BLaER1 treated with 17β-estradiol and CSF1 and Interleukin-3, amounts not matched to agents 10 nM and 100 nM (cell line): Measurements from ENCODE around the gene INPP5A.

Source experiments
- H3K27ac ChIP-seq, 11 experiments: shearing (Covaris generic); formaldehyde crosslinking; 2 replicates each; pipeline ENCODE4 v1.8.1; 2022
- H3K27me3 ChIP-seq, 11 experiments: shearing (Covaris generic); formaldehyde crosslinking; 2 replicates each; pipeline ENCODE4 v1.8.1; 2022
- H3K36me3 ChIP-seq, 11 experiments: shearing (Covaris generic); formaldehyde crosslinking; 2 replicates each; pipeline ENCODE4 v1.8.1; 2022
- H3K4me1 ChIP-seq, 10 experiments: shearing (Covaris generic); formaldehyde crosslinking; 2 replicates each; pipeline ENCODE4 v1.8.1; 2022
- H3K4me2 ChIP-seq, 11 experiments: shearing (Covaris generic); formaldehyde crosslinking; 2 replicates each; pipeline ENCODE4 v1.8.1; 2022
- H3K4me3 ChIP-seq, 10 experiments: shearing (Covaris generic); formaldehyde crosslinking; 2 replicates each; pipeline ENCODE4 v1.8.1; 2022
- H3K9ac ChIP-seq, 11 experiments: shearing (Covaris generic); formaldehyde crosslinking; 2 replicates each; pipeline ENCODE4 v1.8.1; 2022
- H3K9me3 ChIP-seq, 11 experiments: shearing (Covaris generic); formaldehyde crosslinking; replicated peaks in 1 of 11; 2 replicates each; pipeline ENCODE4 v1.8.1; 2022
- H4K20me1 ChIP-seq, 11 experiments: shearing (Covaris generic); formaldehyde crosslinking; 2 replicates each; pipeline ENCODE4 v1.8.1; 2022
- Cebpa-rat ChIP-seq, 11 experiments: shearing (Covaris generic); IDR thresholded peaks; 2 replicates each; pipeline ENCODE4 v1.8.1; 2022

Gene INPP5A

DNA sequence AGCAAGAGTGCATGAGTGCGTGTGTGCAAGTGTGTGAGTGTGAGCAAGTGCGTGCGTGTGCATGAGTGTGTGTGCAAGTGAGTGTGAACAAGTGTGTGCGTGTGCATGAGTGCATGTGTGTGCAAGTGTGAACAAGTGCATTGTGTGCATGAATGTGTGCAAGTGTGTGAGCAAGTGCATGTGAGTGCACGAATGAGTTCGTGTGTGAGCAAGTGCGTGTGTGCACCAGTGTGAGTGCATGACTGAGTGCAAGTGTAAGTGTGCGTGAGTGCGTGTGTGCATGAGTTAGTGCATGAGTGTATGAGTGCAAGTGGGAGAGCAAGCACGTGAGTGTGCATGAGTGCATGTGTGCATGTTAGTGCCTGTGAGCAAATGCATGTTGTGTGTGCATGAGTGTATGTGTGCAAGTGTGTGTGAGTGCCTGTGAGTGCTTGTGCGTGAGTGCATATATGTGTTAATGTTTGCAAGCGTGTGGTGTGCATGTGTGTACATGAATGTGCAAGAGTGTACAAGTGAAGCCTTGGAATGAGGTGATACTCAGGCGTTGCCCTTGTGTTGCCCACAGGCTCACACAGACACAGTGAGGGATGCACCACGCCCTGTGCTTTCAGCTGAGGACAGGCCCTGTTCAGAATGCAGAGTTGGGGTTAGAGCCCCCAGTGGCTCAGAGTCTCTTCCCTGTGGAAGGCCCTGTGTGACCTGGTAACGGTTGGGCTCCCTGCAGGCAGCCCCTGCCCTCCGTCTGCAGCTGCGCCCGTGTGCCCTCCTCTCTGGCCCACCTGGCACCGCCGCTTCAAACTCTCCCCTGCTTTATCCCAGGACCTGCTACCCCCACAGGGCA, 151.2 kb downstream of the INPP5A start:
- no peak overlapping the region for H3K9ac ChIP-seq
- no peaks in the 10 kb centered on the region for H3K27me3 ChIP-seq
- peaks cover 22 to 47% (median 28%) of the 10 kb centered on the region in 11 experiments for H3K36me3 ChIP-seq
- TF ChIP-seq Cebpa-rat (IDR thresholded peaks at IDR 0.05) = no peak
- H3K4me2 ChIP-seq = no peak overlapping the region
- H3K4me1 ChIP-seq = peaks cover 17 to 39% (median 24%) of the 10 kb centered on the region in 10 experiments
- no peak overlapping the region for H3K4me3 ChIP-seq
- H3K9me3 ChIP-seq = peaks cover 27 to 43% (median 32%) of the 10 kb centered on the region in 11 experiments
- H4K20me1 ChIP-seq = peaks cover 0 to 65% (median 61%) of the 10 kb centered on the region in 11 experiments; a peak in 19 of 22 replicates
- no peak overlapping the region for H3K27ac ChIP-seq

DNA sequence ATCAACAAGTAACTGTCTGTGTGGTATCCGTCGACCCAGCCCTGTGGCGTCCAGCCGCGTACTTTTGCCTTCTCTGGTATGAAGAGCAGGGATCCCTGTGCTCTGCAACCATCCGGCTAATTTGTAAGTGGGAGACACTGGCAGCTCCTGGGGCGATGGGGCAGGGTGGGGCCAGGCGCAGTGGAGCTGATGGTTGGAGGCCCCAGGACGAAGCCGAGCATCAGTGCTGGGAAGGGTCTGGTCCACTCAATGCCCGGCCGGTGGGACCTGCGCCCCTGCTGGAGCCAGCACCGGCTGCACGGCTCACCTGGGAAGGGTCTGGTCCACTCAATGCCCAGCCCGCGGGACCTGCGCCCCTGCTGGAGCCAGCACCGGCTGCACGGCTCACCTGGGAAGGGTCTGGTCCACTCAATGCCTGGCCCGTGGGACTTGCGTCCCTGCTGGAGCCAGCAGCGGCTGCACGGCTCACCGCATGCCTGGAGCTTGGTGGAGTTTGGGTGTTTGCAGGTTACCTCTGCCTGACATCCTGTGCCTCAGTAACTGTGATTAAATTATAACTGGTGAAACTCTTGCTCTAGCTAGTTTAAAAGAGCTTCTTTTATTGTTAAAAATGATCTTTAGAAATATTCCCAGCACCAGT, 152.3 kb downstream of the INPP5A start:
- Histone ChIP-seq H4K20me1 (peaks cover 0 to 55% (median 50%) of the 10 kb centered on the region in 11 experiments; a peak in 19 of 22 replicates), H3K9ac (no peak overlapping the region), H3K4me1 (peaks cover 8 to 28% (median 14%) of the 10 kb centered on the region in 10 experiments), H3K36me3 (peaks cover 22 to 49% (median 28%) of the 10 kb centered on the region in 11 experiments), H3K27me3 (no peaks in the 10 kb centered on the region), H3K4me2 (no peak overlapping the region), H3K9me3 (peaks cover 27 to 47% (median 34%) of the 10 kb centered on the region in 11 experiments), H3K4me3 (no peak overlapping the region), H3K27ac (no peak overlapping the region)
- no peak for TF ChIP-seq Cebpa-rat (IDR thresholded peaks at IDR 0.05)

DNA sequence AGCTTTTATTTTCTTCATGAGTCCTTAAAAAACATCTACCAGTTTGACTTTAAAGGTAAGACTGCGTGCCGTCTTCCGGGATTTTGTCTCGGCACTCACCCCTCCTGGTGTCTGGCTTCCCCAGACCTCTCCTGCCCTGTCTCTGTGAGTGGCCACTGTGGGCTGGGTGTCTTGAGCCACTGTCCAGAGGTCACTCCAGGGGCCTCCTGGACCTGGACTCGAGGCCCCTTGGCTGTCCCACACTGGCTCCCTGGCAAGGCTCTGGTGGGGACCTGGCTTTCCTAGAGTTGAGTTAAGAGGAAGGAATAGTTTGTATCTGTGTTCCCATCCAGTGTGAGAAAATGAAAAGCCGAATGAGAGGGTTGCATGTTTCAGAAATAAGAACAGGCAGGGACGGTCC, 152.8 kb downstream of the INPP5A start:
- Histone ChIP-seq H3K27ac (no peak overlapping the region), H3K4me2 (no peak overlapping the region), H4K20me1 (peaks cover 0 to 49% (median 45%) of the 10 kb centered on the region in 11 experiments; a peak in 19 of 22 replicates), H3K9me3 (peaks cover 32 to 47% (median 36%) of the 10 kb centered on the region in 11 experiments), H3K4me3 (no peak overlapping the region), H3K27me3 (no peaks in the 10 kb centered on the region), H3K9ac (no peak overlapping the region), H3K36me3 (peaks cover 22 to 49% (median 28%) of the 10 kb centered on the region in 11 experiments), H3K4me1 (peaks cover 3 to 23% (median 8%) of the 10 kb centered on the region in 10 experiments)
- TF ChIP-seq Cebpa-rat (IDR thresholded peaks at IDR 0.05) = no peak

DNA sequence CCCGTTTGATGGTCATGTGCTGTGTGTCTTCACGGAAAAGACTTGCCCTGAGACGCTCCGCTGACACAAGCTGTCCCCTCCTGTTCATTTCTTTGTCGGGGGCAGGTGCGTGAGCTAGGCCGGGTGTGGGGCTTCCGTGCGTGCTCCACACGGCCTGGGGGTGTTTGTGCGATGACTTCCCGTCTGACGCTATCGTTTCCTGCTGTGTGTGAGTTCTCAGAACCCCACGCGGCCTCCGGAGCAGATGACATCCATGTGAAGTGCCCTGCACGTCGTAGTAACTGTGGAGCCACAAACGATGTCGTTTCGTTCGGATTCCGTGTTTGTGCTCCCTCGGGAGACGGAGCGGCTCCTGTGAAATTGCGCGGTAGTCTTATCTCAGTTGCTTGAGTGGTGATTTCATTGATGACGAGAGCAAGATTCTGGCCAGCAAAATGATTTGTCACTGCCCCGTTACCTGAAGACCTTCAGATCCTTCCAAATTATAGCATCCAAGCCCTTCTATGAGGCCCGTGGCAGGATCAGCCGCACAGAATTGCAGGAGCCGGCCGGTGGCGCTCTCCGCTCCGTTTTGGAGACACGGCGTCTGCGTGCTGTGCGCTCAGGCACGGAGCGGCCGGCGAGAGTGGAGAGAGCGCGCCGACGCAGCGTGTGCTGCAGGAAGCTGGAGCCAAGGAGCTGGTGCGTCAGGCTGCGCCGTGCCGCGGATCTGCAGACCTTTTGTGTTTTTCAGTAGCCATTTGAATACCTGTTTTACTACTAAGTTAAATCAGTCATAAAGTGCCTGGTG, 153.4 kb downstream of the INPP5A start:
- Histone ChIP-seq H3K4me3 (no peak overlapping the region), H4K20me1 (peaks cover 0 to 47% (median 42%) of the 10 kb centered on the region in 11 experiments; a peak in 19 of 22 replicates), H3K27ac (no peak overlapping the region), H3K9me3 (peaks cover 33 to 47% (median 37%) of the 10 kb centered on the region in 11 experiments), H3K4me1 (peaks cover 0 to 17% (median 2%) of the 10 kb centered on the region in 10 experiments; a peak in 9 of 20 replicates), H3K27me3 (no peaks in the 10 kb centered on the region), H3K9ac (no peak overlapping the region), H3K36me3 (peaks cover 22 to 49% (median 28%) of the 10 kb centered on the region in 11 experiments), H3K4me2 (no peak overlapping the region)
- no peak for TF ChIP-seq Cebpa-rat (IDR thresholded peaks at IDR 0.05)

DNA sequence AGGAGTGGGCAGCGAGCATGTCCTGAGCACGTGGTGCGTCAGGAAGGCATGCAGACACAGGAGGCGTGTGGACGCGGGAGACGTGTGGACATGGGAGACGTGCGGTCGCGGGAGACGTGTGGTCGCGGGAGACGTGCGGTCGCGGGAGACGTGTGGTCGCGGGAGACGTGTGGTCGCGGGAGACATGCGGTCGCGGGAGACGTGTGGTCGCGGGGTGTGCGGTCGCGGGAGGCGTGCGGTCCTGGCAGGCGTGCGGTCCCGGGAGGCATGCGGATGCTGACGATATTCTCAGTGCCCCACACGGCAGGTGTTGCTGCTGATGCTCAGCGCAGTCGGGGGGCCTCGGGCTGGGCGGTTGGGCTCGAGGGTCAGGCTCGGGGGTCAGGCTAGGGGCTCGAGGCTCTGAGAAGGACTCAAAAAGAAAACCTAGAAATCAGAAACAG, 154.1 kb downstream of the INPP5A start:
- Histone ChIP-seq H3K4me2 (no peak overlapping the region), H3K4me3 (no peak overlapping the region), H3K27ac (no peak overlapping the region), H3K4me1 (peaks cover 0 to 11% (median 0%) of the 10 kb centered on the region in 10 experiments; a peak in 5 of 20 replicates), H3K36me3 (peaks cover 22 to 52% (median 28%) of the 10 kb centered on the region in 11 experiments), H3K9me3 (peaks cover 33 to 47% (median 37%) of the 10 kb centered on the region in 11 experiments), H3K27me3 (no peaks in the 10 kb centered on the region), H3K9ac (no peak overlapping the region), H4K20me1 (peaks cover 0 to 47% (median 42%) of the 10 kb centered on the region in 11 experiments; a peak in 18 of 22 replicates)
- no peak for TF ChIP-seq Cebpa-rat (IDR thresholded peaks at IDR 0.05)

DNA sequence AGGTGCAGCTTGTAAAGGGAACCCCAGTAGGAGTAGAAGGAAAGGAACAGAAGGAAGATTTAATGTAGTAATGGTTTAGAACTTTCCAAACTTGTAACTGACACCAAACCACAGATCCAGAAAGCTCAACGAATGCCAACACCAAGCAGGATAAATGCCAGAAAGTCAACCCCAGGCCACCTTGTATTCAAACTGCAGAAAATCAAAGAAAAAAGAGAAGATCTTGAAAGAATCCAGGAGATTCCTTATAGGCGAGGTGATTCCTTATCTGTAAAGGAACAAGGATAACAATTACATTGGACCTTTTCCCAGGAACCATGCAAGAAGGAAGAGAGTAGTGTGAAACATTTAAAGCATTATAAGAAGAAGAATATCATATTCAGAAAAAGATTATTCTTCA, 154.7 kb downstream of the INPP5A start:
- Histone ChIP-seq H3K36me3 (peaks cover 22 to 57% (median 29%) of the 10 kb centered on the region in 11 experiments), H3K9ac (no peak overlapping the region), H3K27ac (no peak overlapping the region), H4K20me1 (peaks cover 0 to 47% (median 42%) of the 10 kb centered on the region in 11 experiments; a peak in 18 of 22 replicates), H3K4me1 (peaks cover 0 to 6% (median 0%) of the 10 kb centered on the region in 10 experiments; a peak in 4 of 20 replicates), H3K27me3 (no peaks in the 10 kb centered on the region), H3K4me2 (no peak overlapping the region), H3K9me3 (peaks cover 33 to 47% (median 37%) of the 10 kb centered on the region in 11 experiments), H3K4me3 (no peak overlapping the region)
- TF ChIP-seq Cebpa-rat (IDR thresholded peaks at IDR 0.05) = no peak

DNA sequence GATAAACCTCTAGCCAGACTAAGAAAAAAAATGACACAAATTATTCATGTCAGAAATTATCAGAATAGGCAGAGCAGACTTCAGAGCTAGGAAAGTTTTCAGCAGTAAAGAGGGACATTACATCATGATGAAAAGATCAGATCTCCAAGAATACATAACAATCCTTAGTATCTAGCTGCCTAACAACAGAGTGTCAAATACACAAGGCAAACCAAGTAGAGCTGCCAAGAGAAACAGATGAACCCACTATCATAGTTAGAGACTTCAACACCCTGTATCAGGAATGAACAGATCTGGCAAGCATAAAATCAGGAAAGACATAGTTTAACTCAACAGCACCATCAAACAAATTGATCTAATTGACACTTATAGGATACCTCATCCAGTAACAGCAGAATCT, 156.1 kb downstream of the INPP5A start:
- H3K36me3 ChIP-seq = peaks cover 22 to 66% (median 40%) of the 10 kb centered on the region in 11 experiments
- H4K20me1 ChIP-seq = peaks cover 0 to 45% (median 40%) of the 10 kb centered on the region in 11 experiments; a peak in 16 of 22 replicates
- H3K4me2 ChIP-seq = no peak overlapping the region
- no peaks in the 10 kb centered on the region for H3K4me1 ChIP-seq
- no peaks in the 10 kb centered on the region for H3K27me3 ChIP-seq
- peaks cover 33 to 47% (median 37%) of the 10 kb centered on the region in 11 experiments for H3K9me3 ChIP-seq
- no peak for TF ChIP-seq Cebpa-rat (IDR thresholded peaks at IDR 0.05)
- H3K9ac ChIP-seq = no peak overlapping the region
- no peak overlapping the region for H3K27ac ChIP-seq
- no peak overlapping the region for H3K4me3 ChIP-seq

DNA sequence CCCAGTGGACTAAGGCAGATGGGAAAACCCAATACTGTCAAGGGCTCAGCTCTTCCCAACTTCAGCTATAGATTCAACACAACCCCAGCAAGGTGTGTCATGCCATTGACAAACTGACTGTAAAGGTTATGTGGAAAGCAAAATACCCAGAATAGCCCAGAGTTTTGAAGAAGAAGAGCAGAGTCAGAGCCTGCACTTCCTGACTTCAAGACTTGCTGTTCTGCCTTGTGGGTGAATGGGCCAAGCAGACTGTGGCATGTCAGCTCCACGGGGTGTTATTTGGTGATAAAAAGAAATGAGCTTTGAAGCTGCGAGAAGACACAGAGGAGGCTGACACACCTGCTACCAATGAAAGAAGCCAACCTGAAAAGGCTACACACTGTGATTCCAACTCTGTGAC, 158.6 kb downstream of the INPP5A start:
- peaks cover 13 to 48% (median 28%) of the 10 kb centered on the region in 11 experiments for H3K36me3 ChIP-seq
- peaks cover 13 to 20% (median 18%) of the 10 kb centered on the region in 10 experiments for H3K4me1 ChIP-seq
- H3K9me3 ChIP-seq = peaks cover 19 to 30% (median 25%) of the 10 kb centered on the region in 11 experiments
- no peak for TF ChIP-seq Cebpa-rat (IDR thresholded peaks at IDR 0.05)
- H3K9ac ChIP-seq = no peak overlapping the region
- H4K20me1 ChIP-seq = peaks cover 0 to 54% (median 49%) of the 10 kb centered on the region in 11 experiments; a peak in 17 of 22 replicates
- H3K4me2 ChIP-seq = no peak overlapping the region
- no peak overlapping the region for H3K27ac ChIP-seq
- no peak overlapping the region for H3K4me3 ChIP-seq
- no peaks in the 10 kb centered on the region for H3K27me3 ChIP-seq
